SK-N-MC (cell line): ENCODE results near the gene TMEM11.

ENCODE experiments used
- EZH2 ChIP-seq: fragments of 200-600 bp; sonication (generic); IDR thresholded peaks from one replicate; pipeline ENCODE4 v1.6.1; 2017; ENCODE audit warnings: antibody characterized with exemption
- POLR2AphosphoS5 ChIP-seq: IDR thresholded peaks from 2 replicates; pipeline ENCODE4 v1.6.1; 2012; ENCODE audit warnings: mild to moderate bottlenecking, low read depth, low read length, borderline replicate concordance

DNA sequence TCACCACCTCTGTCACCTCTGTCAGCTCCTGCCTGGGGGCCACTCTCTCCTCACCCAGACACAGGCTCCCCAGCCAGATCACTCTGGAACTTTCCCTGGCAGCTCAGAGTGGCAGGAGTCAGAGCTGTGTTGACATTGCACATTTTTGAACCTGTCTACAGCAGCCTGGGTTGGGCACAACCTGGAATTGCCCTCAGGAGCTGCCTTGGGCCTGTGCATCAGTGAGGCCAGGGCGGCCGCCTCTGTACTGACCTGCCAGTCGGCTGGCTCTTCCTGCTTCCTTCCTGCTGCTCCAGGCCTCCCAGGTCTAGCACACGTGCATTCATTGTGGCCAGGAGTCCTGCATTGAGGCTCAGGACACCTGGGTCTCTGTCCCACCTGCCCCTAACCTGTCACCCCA lies 14.2 kb upstream of the TMEM11 start:
- no peak for TF ChIP-seq POLR2AphosphoS5
- no peak for TF ChIP-seq EZH2
